Stimulated activated naive B cell treated with anti-CD40 and anti-IgM and Interleukin-4, amounts not matched to agents 10 μg/mL and 1 μg/mL and 100 μg/mL, for 72 hours (primary cell): ENCODE measurements around the gene COPG2.
"Not testable (repeated sequence)": the region's sequence is repeated elsewhere in the genome, so short reads cannot be mapped to it uniquely, and the experiment has no call there.

Experiments
- ATAC-seq, 2 donors: fragments of 150-1000 bp; cut with Tn5 transposase; replicated peaks; 2 replicates each; pipeline ENCODE4 v1.10.0; 2021; ENCODE audit warnings: moderate library complexity in 1 of 2
- DNase-seq: peaks from one replicate; pipeline ENCODE4 v3.0.0; 2021
- H3K27ac Mint-ChIP-seq: one replicate; pipeline ENCODE4 v1.8.0; 2022; ENCODE audit warnings: mild to moderate bottlenecking, mixed read lengths
- H3K27me3 Mint-ChIP-seq, 2 donors: one replicate each; pipeline ENCODE4 v1.8.0; 2022; ENCODE audit warnings: mixed read lengths in 2 of 2
- H3K36me3 Mint-ChIP-seq, 2 donors: one replicate each; pipeline ENCODE4 v1.8.0; 2022; ENCODE audit warnings: mixed read lengths in 2 of 2, mild to moderate bottlenecking in 1 of 2
- H3K4me1 Mint-ChIP-seq, 2 donors: one replicate each; pipeline ENCODE4 v1.8.0; 2022; ENCODE audit warnings: mixed read lengths in 2 of 2, mild to moderate bottlenecking in 1 of 2
- H3K4me3 Mint-ChIP-seq, 2 donors: one replicate each; pipeline ENCODE4 v1.8.0; 2022; ENCODE audit warnings: mild to moderate bottlenecking in 2 of 2, mixed read lengths in 2 of 2, moderate library complexity in 1 of 2
- H3K9me3 Mint-ChIP-seq, 2 donors: one replicate each; pipeline ENCODE4 v1.8.0; 2022; ENCODE audit warnings: mixed read lengths in 2 of 2, mild to moderate bottlenecking in 1 of 2

COPG2 gene

GRCh38 chr7:130668258-130669084 is at the start of gene COPG2:
TSS of gene COPG2 (minus strand) at chr7:130668748. CDS start at chr7:130668668, 80 bp downstream.
- Mint-ChIP-seq H3K4me1 (peaks cover 8 to 21% of the 10 kb centered on the region in 2 donors), H3K36me3 (no peaks in the 10 kb centered on the region)

DNA sequence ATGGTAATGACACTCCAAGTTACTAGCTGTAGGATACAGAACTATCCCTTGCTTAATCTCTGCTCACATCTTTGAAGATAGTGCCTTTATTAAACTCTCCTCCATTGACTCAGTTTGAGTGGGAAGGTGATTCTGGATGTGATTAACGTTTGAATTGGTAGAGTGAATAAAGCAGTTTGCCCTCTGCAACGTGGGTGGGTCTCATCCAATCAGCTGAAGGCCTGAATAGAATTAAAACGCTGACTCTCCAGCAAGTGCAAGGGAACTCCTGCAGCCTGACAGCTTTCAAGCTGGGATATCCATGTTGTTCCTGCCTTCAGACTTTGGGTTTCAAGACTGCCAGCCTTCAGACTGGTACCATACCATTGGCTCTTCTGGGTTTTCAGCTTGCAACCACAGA is 43.9 kb upstream of the COPG2 start:
- ATAC-seq (no peak), DNase-seq (no peak)
- no peak overlapping the region for H3K27ac Mint-ChIP-seq
- H3K36me3 Mint-ChIP-seq, result no peaks in the 10 kb centered on the region
- no peak overlapping the region for H3K4me3 Mint-ChIP-seq
- H3K9me3 Mint-ChIP-seq, result no peaks in the 10 kb centered on the region
- H3K4me1 Mint-ChIP-seq, result no peaks in the 10 kb centered on the region
- peaks cover 21 to 42% of the 10 kb centered on the region in 2 donors for H3K27me3 Mint-ChIP-seq

More at GRCh38 chr7:130668258-130669084, at the start of gene COPG2:
- ATAC-seq (peak; percentile 97), DNase-seq (peak; percentile 81)
- H3K4me3 Mint-ChIP-seq, result peak within 1 kb of the TSS; percentile 91 to 92
- peak within 1 kb of the TSS; percentile 93 for H3K27ac Mint-ChIP-seq
- H3K27me3 Mint-ChIP-seq, result no peaks in the 10 kb centered on the region
- no peaks in the 10 kb centered on the region for H3K9me3 Mint-ChIP-seq

GRCh38 chr7:130708766-130709165 is 40.2 kb upstream of the COPG2 start:
- no peak for ATAC-seq
- DNase-seq, result no peak
- Mint-ChIP-seq H3K4me1 (no peaks in the 10 kb centered on the region), H3K27ac (no peak overlapping the region), H3K36me3 (no peaks in the 10 kb centered on the region), H3K9me3 (peaks cover 2 to 9% of the 10 kb centered on the region in 2 donors), H3K27me3 (peaks cover 28 to 50% of the 10 kb centered on the region in 2 donors), H3K4me3 (no peak overlapping the region)

GRCh38 chr7:130708001-130708400 is 39.5 kb upstream of the COPG2 start:
- Mint-ChIP-seq H3K27ac (no peak overlapping the region), H3K36me3 (no peaks in the 10 kb centered on the region), H3K27me3 (peaks cover 26 to 43% of the 10 kb centered on the region in 2 donors), H3K4me3 (no peak overlapping the region), H3K4me1 (no peaks in the 10 kb centered on the region), H3K9me3 (peaks cover 2 to 9% of the 10 kb centered on the region in 2 donors)
- ATAC-seq, result no peak
- DNase-seq, result no peak

DNA sequence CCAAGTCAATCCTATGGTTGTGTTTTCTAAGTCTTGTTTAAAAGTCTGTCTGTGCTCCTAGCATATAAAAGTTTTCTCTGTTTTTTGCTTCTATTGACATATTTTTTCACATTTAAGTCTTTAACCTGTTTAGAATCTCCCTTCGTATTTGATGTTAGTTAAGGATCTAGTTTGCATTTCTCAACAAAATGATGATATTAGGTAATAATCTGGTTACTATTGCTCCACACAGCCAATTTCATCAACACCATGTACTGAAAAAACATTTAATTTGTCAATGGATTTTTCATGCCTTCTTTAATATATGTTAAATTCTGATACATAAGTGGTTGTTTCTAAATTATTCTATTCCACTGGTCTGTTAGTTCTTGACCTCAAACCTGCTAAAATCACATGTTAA is 35.3 kb upstream of the COPG2 start:
- H3K36me3 Mint-ChIP-seq, result no peaks in the 10 kb centered on the region

DNA sequence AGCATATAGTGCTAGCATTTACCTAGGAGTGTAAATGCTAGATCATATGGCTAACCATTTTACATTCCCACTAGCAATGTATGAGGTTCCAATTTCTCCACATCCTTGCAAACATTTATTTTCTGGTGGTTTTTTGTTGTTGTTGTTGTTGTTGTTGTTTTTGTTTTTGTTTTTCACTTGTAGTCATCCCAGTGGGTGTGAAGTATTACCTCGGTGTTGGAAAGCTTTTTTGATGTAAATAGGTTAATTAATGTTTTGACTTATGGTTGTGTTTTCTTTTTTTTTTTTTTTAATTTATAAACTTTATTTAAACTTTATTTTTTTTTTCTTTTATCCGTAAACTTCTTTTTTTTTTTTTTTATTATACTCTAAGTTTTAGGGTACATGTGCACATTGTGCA is 33.1 kb upstream of the COPG2 start:
- Mint-ChIP-seq H3K36me3 (no peaks in the 10 kb centered on the region), H3K4me1 (no peaks in the 10 kb centered on the region), H3K4me3 (no peak overlapping the region), H3K9me3 (peaks cover 2 to 7% of the 10 kb centered on the region in 2 donors), H3K27ac (no peak overlapping the region), H3K27me3 (peaks cover 15 to 20% of the 10 kb centered on the region in 2 donors)
- no peak for DNase-seq
- no peak for ATAC-seq

More for the DNA sequence above, 35.3 kb upstream of the COPG2 start:
- Mint-ChIP-seq H3K27ac (no peak overlapping the region), H3K9me3 (peaks cover 2 to 9% of the 10 kb centered on the region in 2 donors), H3K4me1 (no peaks in the 10 kb centered on the region), H3K4me3 (no peak overlapping the region), H3K27me3 (peaks cover 24 to 27% of the 10 kb centered on the region in 2 donors)
- no peak for DNase-seq
- ATAC-seq, result no peak

- no peaks in the 10 kb centered on the region for H3K4me1 Mint-ChIP-seq
- H3K27ac Mint-ChIP-seq, result no peak overlapping the region
- H3K27me3 Mint-ChIP-seq, result peaks cover 6 to 11% of the 10 kb centered on the region in 2 donors
- no peaks in the 10 kb centered on the region for H3K9me3 Mint-ChIP-seq
- H3K4me3 Mint-ChIP-seq, result no peak overlapping the region
- DNase-seq (no peak), ATAC-seq (no peak)
- no peaks in the 10 kb centered on the region for H3K36me3 Mint-ChIP-seq
Observed at GRCh38 chr7:130700760-130701159, 32.2 kb upstream of the COPG2 start.

DNA sequence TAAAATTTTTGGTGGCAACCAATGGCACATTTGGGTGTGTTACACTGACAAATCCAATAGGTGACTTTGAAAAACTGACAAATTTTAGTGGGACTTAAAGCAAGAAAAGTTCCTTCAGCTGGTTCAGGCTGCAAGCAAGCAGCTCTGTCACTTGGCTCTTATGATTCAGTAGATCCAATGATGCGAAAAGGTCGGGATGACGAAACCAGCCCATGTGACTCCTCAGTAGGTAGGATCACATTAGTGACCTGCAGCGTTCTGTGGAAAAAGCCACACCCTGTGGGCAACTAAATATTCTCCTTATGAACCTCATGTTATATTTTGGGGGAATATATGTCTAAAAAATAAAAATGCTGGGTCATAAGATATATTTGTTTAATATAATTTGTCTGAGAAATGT is 31.1 kb upstream of the COPG2 start:
- no peaks in the 10 kb centered on the region for H3K36me3 Mint-ChIP-seq
- H3K27ac Mint-ChIP-seq, result no peak overlapping the region
- no peak for DNase-seq
- H3K9me3 Mint-ChIP-seq, result no peaks in the 10 kb centered on the region
- peaks cover 6 to 10% of the 10 kb centered on the region in 2 donors for H3K27me3 Mint-ChIP-seq
- H3K4me3 Mint-ChIP-seq, result no peak overlapping the region
- H3K4me1 Mint-ChIP-seq, result no peaks in the 10 kb centered on the region
- no peak for ATAC-seq

DNA sequence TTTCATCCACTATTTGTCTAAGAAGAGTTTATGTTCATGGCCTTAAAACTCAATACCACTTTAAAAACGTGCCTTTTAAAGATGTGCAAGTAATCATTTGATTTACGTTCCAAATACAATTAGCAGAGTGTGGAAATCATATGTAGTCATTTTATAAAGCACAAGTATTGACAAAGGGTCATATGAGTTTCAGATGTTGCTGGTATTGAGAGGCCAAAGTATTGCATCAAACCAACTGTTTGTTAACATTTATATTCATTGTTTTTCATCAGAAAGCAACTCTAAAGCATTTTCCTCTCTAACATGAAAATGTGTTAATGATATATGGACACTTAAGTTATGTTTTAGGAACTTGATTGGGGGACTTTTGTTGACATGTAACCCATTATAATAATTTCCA is 29.3 kb upstream of the COPG2 start:
- no peak for DNase-seq
- no peak for ATAC-seq
- Mint-ChIP-seq H3K27ac (no peak overlapping the region), H3K4me1 (no peaks in the 10 kb centered on the region), H3K27me3 (peaks cover 6 to 10% of the 10 kb centered on the region in 2 donors), H3K4me3 (no peak overlapping the region), H3K36me3 (no peaks in the 10 kb centered on the region), H3K9me3 (no peaks in the 10 kb centered on the region)

DNA sequence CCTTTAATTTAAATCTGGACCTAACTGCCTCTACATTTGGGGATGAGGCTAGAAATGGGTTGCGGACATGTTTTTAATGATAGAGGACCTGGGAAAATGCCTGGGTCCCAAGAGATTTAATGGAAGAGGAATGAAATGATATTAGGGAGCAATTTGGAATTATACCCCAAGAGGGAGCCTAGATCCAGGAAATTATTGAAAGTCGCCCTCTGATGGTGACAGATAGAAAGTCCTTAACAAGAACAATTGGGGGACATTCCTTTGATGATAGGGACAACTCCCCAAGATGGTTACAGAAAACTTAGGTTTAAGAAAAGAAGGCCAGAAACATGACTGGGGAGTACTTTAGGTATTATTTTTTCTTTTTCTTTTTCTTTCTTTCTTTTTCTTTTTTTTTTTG is 27.3 kb upstream of the COPG2 start:
- Mint-ChIP-seq H3K4me3 (no peak overlapping the region), H3K27ac (no peak overlapping the region), H3K4me1 (no peaks in the 10 kb centered on the region), H3K36me3 (no peaks in the 10 kb centered on the region), H3K9me3 (peaks cover 0 to 4% of the 10 kb centered on the region in 2 donors), H3K27me3 (peaks cover 6 to 7% of the 10 kb centered on the region in 2 donors)
- ATAC-seq (no peak), DNase-seq (no peak)

GRCh38 chr7:130692396-130692795 is 23.8 kb upstream of the COPG2 start:
- H3K4me1 Mint-ChIP-seq, ATAC-seq, H3K9me3 Mint-ChIP-seq, H3K4me3 Mint-ChIP-seq, H3K27me3 Mint-ChIP-seq, H3K36me3 Mint-ChIP-seq, H3K27ac Mint-ChIP-seq, DNase-seq: not testable (repeated sequence)

GRCh38 chr7:130689683-130690082 is 21.1 kb upstream of the COPG2 start:
- Mint-ChIP-seq H3K4me1 (no peaks in the 10 kb centered on the region), H3K27me3 (peaks cover 4 to 10% of the 10 kb centered on the region in 2 donors), H3K27ac (no peak overlapping the region), H3K4me3 (no peak overlapping the region), H3K9me3 (peaks cover 8 to 9% of the 10 kb centered on the region in 2 donors), H3K36me3 (peaks cover 0 to 1% of the 10 kb centered on the region in 2 donors)
- ATAC-seq (no peak), DNase-seq (no peak)

DNA sequence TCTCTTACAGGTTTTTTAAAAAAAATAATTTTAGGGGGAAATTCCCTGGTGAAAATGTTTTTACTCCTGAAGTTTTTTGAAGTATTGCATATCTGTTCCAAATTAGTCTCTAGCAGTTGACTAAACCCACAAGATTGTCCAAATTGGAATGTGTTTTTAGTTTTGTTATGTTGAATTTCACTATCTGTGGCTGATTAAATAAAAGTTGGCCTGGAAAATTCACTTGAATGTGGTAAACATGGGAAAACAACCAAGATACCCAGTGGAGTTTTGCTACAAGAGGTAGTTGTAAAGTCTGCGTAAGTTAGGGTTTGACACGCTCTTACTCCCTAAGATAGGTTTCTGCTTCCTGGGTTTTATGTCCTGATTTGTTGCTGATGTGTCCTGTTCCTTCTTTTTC is 14.5 kb upstream of the COPG2 start:
- peaks cover 8 to 10% of the 10 kb centered on the region in 2 donors for H3K27me3 Mint-ChIP-seq
- H3K27ac Mint-ChIP-seq, result no peak overlapping the region
- no peaks in the 10 kb centered on the region for H3K36me3 Mint-ChIP-seq
- no peak overlapping the region for H3K4me3 Mint-ChIP-seq
- no peaks in the 10 kb centered on the region for H3K9me3 Mint-ChIP-seq
- H3K4me1 Mint-ChIP-seq, result no peaks in the 10 kb centered on the region
- no peak for ATAC-seq
- no peak for DNase-seq

DNA sequence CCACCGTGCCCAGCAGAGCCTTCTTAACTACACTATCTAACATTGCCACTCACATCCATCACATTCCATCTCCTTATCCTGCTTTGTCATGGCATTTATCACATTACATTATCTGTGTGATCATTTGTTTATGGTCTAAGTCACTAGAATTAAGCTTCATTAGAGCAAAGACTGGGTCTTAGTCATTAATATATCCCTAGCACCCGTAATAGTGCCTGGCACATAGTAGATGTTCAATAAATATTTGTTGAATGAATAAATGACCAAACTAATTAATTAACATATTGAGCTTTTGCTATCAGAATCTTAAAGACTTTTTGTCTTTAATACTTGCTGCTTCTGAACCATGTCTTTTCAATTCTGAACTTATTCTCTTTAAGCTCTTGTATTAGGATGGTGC is 5.9 kb upstream of the COPG2 start:
- H3K27ac Mint-ChIP-seq, result no peak overlapping the region
- DNase-seq, result no peak
- H3K36me3 Mint-ChIP-seq, result no peaks in the 10 kb centered on the region
- no peaks in the 10 kb centered on the region for H3K9me3 Mint-ChIP-seq
- no peak overlapping the region for H3K4me3 Mint-ChIP-seq
- H3K27me3 Mint-ChIP-seq, result peaks cover 4 to 5% of the 10 kb centered on the region in 2 donors
- ATAC-seq, result no peak
- peaks cover 0 to 4% of the 10 kb centered on the region in 2 donors for H3K4me1 Mint-ChIP-seq

DNA sequence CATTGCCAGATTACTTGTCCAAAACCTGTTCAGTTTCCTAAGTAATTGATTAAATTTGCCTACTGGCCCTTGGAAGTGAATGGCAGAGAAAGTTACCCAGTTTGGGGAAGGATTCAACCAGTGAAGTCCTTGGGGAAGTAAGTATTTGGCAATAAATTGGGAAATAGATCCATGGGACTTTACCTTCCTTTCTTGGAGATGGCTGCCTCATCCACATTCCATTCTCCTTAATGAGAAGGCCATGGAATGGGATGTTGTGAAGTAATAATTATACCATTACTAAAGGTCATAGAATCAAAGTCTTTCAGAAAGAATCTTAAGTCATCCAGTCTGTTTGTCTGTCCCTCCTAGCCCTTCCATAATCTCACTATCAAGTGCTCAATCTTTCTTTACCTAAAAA is 4.5 kb upstream of the COPG2 start:
- Mint-ChIP-seq H3K36me3 (no peaks in the 10 kb centered on the region), H3K4me1 (peaks cover 2 to 12% of the 10 kb centered on the region in 2 donors), H3K27me3 (peaks cover 4 to 5% of the 10 kb centered on the region in 2 donors), H3K27ac (no peak overlapping the region), H3K9me3 (no peaks in the 10 kb centered on the region), H3K4me3 (no peak overlapping the region)
- no peak for ATAC-seq
- no peak for DNase-seq
